GM12801 (cell line): ENCODE measurements around the gene WWC2.

Experiments
- TF ChIP-seq, protein P1 (sequence below): IDR thresholded peaks from one replicate; pipeline ENCODE4 v1.5.1; 2011; ENCODE audit warnings: control low read depth; ENCODE audit not compliant: insufficient read length; ENCODE audit errors: extremely low read depth

Gene WWC2

DNA sequence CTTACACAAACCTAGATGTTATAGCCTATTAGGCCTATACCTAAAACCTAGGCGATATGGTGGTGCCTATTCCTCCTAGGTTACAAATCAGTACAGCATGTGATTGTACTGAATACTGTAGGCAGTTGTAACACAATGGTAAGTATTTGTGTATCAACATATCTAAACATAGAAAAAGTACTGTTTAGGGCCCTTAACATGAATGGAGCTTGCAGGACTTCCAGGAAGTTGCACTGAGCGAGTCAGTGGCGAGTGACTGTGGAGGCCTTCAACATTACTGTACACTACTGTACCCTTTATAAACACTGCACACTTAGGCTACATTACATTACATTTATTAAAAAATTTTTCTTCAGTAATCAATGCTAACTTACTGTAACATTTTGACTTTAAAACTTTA lies 37.8 kb downstream of the WWC2 start:
- TF ChIP-seq, protein P1, sequence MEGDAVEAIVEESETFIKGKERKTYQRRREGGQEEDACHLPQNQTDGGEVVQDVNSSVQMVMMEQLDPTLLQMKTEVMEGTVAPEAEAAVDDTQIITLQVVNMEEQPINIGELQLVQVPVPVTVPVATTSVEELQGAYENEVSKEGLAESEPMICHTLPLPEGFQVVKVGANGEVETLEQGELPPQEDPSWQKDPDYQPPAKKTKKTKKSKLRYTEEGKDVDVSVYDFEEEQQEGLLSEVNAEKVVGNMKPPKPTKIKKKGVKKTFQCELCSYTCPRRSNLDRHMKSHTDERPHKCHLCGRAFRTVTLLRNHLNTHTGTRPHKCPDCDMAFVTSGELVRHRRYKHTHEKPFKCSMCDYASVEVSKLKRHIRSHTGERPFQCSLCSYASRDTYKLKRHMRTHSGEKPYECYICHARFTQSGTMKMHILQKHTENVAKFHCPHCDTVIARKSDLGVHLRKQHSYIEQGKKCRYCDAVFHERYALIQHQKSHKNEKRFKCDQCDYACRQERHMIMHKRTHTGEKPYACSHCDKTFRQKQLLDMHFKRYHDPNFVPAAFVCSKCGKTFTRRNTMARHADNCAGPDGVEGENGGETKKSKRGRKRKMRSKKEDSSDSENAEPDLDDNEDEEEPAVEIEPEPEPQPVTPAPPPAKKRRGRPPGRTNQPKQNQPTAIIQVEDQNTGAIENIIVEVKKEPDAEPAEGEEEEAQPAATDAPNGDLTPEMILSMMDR = no peak

DNA sequence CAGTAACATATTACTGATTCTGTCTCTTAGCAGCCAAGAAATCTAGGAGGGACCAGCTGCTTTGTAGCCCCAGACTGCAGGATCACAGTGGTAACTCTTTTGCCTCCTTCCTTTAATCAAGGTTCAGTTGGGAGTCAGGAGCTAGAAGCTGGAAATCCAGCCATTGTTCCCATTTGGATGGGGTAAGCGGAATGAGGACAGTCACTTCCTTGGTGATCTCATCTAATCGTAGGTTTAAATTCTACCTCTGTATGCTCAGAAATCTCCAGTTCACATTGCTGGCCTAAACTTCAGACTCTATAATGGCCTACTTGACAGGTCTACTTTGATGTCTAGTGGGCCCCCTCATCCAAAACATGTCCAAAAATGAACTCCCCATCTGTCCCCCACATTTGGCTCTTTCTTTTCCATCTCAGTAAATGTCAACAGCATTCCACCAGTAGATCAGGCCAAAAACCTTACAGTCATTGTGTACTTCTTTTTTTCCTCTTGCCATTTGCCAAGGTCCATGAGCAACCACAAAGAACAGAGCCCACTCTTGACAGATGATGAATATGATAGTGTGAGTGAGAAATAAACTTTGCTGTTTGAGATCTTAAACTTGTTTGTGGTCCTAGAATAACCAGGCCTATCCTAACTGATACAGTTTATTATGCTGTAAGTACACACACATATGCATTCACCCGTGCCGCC lies 40.1 kb downstream of the WWC2 start:
- TF ChIP-seq, protein P1 = no peak

DNA sequence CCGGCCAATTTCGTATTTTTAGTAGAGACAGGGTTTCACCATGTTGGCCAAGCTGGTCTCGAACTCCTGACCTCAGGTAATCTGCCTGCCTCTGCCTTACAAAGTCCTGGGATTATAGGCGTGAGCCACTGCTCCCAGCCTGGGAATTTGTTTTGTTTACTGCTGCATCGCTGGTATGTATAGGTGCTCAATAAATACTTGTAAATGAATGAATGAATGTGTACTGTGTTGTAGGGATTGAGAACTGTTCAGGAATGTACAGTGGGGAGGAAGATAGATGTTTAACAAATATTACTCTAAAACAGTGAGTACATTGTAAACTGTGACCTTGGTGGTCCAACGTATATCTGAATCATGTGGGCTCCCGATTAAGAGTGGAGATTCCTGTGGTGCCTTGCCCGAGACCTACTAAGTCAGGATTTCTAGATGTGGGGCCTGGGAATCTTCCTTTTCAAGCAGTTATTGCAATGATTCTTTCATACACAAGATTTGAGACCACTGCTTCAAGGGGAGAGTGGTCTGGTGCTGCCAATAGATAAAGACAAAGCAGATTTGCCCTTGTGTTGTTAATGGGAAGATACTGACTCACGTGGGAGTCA lies 41.0 kb downstream of the WWC2 start:
- TF ChIP-seq, protein P1 = no peak

DNA sequence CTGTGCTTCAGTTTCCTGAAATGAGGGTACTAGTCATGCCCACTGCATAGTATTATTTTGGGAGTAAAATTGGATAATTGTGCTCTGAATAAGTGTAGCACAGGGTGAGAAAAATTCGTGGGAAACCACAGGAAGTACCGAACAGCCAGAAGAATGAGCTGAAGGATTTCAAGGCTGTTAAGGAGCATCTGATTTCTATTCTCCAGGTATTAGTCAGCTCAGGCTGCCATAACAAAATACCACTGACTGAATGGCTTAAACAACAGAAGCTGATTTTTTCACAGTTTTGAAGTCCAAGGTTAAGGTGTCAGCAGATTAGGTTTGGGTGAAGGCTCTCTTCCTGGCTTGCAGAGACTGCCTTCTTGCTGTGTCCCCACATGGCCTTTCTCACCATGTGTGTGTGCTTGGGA lies 41.9 kb downstream of the WWC2 start:
- TF ChIP-seq, protein P1 = no peak

DNA sequence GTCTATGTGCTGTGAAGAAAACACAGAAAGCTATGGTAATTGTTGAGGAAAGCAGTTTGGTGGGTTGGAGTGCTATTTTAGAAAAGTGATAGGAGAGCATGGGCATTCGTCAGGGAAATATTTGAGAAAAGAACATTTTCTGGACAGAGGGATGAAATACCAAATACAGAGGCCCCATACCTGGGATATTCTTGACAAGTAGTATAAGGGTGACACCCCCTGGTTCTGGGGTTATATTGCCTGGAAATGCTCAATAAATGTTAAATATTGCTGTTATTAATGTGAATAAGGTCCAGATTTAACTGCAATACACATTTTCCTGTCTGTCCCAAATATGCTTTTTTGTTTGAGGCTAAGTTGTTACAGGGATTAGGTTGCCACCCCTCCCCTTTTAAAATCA lies 42.9 kb downstream of the WWC2 start:
- TF ChIP-seq, protein P1 = no peak

DNA sequence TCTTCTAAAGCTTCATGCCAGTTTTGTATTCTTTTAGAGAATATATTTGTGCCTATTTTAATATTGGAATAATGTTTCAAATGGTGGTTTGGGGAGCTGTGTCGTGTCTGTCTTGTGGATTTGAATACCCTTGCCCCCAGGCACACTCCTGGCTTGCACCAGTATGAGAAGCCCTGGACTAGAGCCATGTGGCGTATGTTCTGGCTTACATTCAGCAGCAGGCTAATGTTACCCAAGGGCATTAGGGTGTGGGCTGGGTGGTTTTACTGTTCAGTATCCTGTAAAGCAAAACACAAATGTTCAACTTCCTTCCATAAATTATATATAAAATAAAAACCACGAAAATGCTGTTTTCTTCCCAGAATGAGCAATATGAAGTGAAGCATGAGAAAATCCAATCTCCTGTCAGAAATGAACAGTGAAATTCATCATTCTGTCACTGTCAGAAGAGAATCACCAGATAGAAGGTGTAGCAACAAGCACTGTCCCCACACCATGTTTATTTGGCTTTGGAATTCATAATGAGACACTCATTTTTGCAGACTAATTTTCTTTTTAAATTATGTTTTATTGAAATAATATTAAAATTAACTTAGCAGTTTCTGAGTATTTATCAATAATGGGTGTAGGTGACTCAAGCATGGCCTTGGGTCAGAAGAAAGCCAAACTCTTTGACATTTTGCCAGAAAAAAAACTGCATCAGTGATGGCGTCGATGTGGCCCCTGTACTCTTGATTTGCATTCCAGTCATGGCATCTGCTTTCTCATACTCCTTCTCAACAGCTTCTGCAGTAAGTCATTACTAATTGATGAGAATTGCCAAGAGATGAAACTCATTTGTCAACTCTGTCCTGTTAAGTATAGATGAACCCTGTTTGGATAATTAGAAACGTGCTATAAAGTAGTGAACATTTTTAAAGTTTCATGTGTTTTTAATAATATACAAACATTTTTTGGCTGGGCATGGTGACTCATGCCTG lies 43.8 kb downstream of the WWC2 start:
- TF ChIP-seq, protein P1 = no peak

DNA sequence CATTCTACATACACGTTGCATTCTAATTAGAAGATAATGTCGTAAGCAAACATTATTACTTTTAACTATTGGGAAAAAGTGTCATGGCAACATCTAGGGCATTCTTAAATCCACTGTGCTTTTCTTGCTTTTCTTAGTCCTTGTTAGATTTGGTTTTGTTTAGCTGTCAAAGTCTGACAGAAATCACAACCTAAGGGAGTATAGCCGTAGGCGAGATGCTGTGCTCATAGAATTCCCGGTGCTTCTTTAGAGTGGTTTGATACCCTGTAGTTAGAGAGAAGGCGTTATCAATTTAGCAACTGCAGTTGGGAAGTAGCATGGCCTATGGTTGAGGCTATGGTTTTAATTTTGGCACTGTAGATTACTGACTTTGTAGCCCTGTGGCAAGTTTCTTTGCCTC lies 45.7 kb downstream of the WWC2 start:
- TF ChIP-seq, protein P1 = no peak
